Esophagus squamous epithelium (tissue), 4 donors: ENCODE data around the gene COX7A2.

ENCODE experiments used
- POLR2A ChIP-seq, 4 donors: fragments of 450-650 bp; IDR thresholded peaks; one replicate each; pipeline ENCODE4 v1.6.1; 2017; ENCODE audit warnings: antibody characterized with exemption in 4 of 4, mild to moderate bottlenecking in 4 of 4, moderate library complexity in 3 of 4
- TF ChIP-seq, protein P1 (sequence below), 6 experiments: fragments of 450-650 bp in 4 of 6; fragments of 200-600 bp in 2 of 6; sonication (generic) in 2 of 6; IDR thresholded peaks; one replicate each; pipeline ENCODE4 v1.5.1; 2016 to 2019; ENCODE audit warnings: antibody characterized with exemption in 6 of 6, mild to moderate bottlenecking in 4 of 6, moderate library complexity in 4 of 6

DNA sequence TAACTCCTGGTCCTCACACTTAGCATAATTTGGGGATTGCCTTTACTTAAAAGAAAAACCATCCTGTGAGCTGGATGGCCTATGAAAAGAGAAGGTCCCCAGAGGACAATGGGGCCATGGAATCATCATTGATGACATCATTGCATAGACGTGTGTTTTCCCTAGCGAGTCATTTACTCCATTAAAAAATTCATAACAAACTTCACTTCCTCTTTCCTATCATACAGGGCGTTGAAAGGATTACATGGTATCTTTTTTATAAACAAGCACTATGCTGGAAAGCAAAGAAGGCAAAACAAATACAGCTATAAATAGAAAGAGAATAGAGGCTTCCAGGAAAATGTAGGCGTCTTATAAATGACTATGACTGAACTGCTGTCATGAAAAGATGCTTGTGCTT lies 26.4 kb downstream of the COX7A2 start:
- TF ChIP-seq, protein P1, sequence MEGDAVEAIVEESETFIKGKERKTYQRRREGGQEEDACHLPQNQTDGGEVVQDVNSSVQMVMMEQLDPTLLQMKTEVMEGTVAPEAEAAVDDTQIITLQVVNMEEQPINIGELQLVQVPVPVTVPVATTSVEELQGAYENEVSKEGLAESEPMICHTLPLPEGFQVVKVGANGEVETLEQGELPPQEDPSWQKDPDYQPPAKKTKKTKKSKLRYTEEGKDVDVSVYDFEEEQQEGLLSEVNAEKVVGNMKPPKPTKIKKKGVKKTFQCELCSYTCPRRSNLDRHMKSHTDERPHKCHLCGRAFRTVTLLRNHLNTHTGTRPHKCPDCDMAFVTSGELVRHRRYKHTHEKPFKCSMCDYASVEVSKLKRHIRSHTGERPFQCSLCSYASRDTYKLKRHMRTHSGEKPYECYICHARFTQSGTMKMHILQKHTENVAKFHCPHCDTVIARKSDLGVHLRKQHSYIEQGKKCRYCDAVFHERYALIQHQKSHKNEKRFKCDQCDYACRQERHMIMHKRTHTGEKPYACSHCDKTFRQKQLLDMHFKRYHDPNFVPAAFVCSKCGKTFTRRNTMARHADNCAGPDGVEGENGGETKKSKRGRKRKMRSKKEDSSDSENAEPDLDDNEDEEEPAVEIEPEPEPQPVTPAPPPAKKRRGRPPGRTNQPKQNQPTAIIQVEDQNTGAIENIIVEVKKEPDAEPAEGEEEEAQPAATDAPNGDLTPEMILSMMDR (IDR thresholded peaks at IDR 0.05): no peak
- no peak for TF ChIP-seq POLR2A (IDR thresholded peaks at IDR 0.05)
